K562 (cell line): ENCODE measurements around the gene BAD. TPM values are rescaled to one million over a fixed set of nuclear protein-coding genes. Genes with fewer than 3 reads are reported as not detected.

Source experiments
- CBX3 ChIP-seq, 2 experiments: IDR thresholded peaks; 1 replicate in 1 of 2; 2 replicates in 1 of 2; pipeline ENCODE4 v1.6.1; 2012; ENCODE audit warnings: inconsistent platforms in 2 of 2, low read length in 2 of 2, borderline replicate concordance in 1 of 2, control low read depth in 1 of 2
- CCNT2 ChIP-seq: IDR thresholded peaks from 2 replicates; pipeline ENCODE4 v1.6.1; 2011; ENCODE audit warnings: borderline replicate concordance, low read depth, mild to moderate bottlenecking, moderate library complexity, mixed read lengths, low read length; ENCODE audit not compliant: insufficient read length; ENCODE audit errors: extremely low read depth
- NFIC ChIP-seq: fragments of 450-650 bp; IDR thresholded peaks from 2 replicates; pipeline ENCODE4 v1.6.1; 2017; ENCODE audit warnings: mild to moderate bottlenecking, inconsistent platforms
- POLR2A ChIP-seq: fragments of 450-650 bp; conservative IDR thresholded peaks from 2 replicates; pipeline ENCODE4 v1.6.1; 2016
- ZBTB17 ChIP-seq: fragments of 450-650 bp; formaldehyde crosslinking; IDR thresholded peaks from 2 replicates; pipeline ENCODE4 v1.4.0; 2020; ENCODE audit warnings: mild to moderate bottlenecking
- ZNF589 ChIP-seq: fragments of 200-800 bp; sonication (Bioruptor generic); IDR thresholded peaks from 2 replicates; pipeline ENCODE4 v1.6.1; 2016; ENCODE audit warnings: low read depth, missing genetic modification characterization, missing compliant biosample characterization
- polyA plus RNA-seq, 8 experiments: library from polyadenylated mRNA; depleted of rRNA in 4 of 8; stranded (reverse) in 5 of 8; unstranded in 3 of 8; fragments of >200 nt; fragmentation: Nextera tagmentation in 2 of 8; fragmentation: Illumina TruSeq in 1 of 8; extraction: Ambion mirVana in 2 of 8; extraction: Trizol in 1 of 8; gene quantifications; 2 replicates each; pipeline versions ENCODE4 v1.2.1 to v1.2.3, GENCODE V29; 2011 to 2014; ENCODE audit warnings: inconsistent platforms in 1 of 8, missing spikeins in 1 of 8
- total RNA-seq, 7 experiments: library from RNA; depleted of rRNA in 6 of 7; stranded (reverse); fragments of >200 nt in 6 of 7; fragmentation: Illumina TruSeq in 2 of 7; extraction: Trizol in 2 of 7; gene quantifications; 2 replicates each; pipeline versions ENCODE4 v1.2.1 to v1.2.3, GENCODE V29; 2011 to 2021; ENCODE audit warnings: low replicate concordance in 1 of 7
- TF ChIP-seq, protein P1 (sequence below), 2 experiments: IDR thresholded peaks; 2 replicates each; pipeline ENCODE4 v1.6.1; 2011; ENCODE audit warnings: borderline replicate concordance in 1 of 2, control low read depth in 1 of 2, low read depth in 1 of 2, low read length in 1 of 2, mild to moderate bottlenecking in 1 of 2, mixed read lengths in 1 of 2, moderate library complexity in 1 of 2; ENCODE audit not compliant: insufficient read depth in 1 of 2, insufficient read length in 1 of 2, poor library complexity in 1 of 2, severe bottlenecking in 1 of 2; ENCODE audit errors: extremely low read depth in 1 of 2
- TF ChIP-seq, protein P2 (sequence below), 2 experiments: fragments of 450-650 bp; IDR thresholded peaks; 2 replicates each; pipeline ENCODE4 v1.6.1; 2016
- TF ChIP-seq, protein P3 (sequence below): fragments of 200-600 bp; sonication (generic); IDR thresholded peaks from one replicate; pipeline ENCODE4 v1.6.1; 2012; ENCODE audit warnings: mild to moderate bottlenecking, low read depth, low read length, inconsistent platforms

Gene BAD
- total and polyA plus RNA-seq, 9 of the 15 experiments (the other 6 are each of a cell fraction or from before 2014, with no cell fraction given): 0.61 to 45.6 (median 11.8) TPM

GRCh38 chr11:64252003-64252872 is 32.2 kb downstream of the BAD start (continued):
- TF ChIP-seq, protein P1, sequence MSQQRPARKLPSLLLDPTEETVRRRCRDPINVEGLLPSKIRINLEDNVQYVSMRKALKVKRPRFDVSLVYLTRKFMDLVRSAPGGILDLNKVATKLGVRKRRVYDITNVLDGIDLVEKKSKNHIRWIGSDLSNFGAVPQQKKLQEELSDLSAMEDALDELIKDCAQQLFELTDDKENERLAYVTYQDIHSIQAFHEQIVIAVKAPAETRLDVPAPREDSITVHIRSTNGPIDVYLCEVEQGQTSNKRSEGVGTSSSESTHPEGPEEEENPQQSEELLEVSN (IDR thresholded peaks at IDR 0.05; ENCODE audit: borderline replicate concordance in 1 of 2, extremely low read depth in 1 of 2, insufficient read depth in 1 of 2, insufficient read length in 1 of 2, low read depth in 1 of 2, low read length in 1 of 2, poor library complexity in 1 of 2, severe bottlenecking in 1 of 2): peak in 1 of 2 experiments; percentile 13
- TF ChIP-seq, protein P2, sequence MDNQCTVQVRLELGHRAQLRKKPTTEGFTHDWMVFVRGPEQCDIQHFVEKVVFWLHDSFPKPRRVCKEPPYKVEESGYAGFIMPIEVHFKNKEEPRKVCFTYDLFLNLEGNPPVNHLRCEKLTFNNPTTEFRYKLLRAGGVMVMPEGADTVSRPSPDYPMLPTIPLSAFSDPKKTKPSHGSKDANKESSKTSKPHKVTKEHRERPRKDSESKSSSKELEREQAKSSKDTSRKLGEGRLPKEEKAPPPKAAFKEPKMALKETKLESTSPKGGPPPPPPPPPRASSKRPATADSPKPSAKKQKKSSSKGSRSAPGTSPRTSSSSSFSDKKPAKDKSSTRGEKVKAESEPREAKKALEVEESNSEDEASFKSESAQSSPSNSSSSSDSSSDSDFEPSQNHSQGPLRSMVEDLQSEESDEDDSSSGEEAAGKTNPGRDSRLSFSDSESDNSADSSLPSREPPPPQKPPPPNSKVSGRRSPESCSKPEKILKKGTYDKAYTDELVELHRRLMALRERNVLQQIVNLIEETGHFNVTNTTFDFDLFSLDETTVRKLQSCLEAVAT (IDR thresholded peaks at IDR 0.05): 0 out of 4 replicates have a peak, but pooled peaks of 1 of the 2 experiments have one; percentile 51
- peak; percentile 76 for TF ChIP-seq POLR2A
- peak; percentile 16; the same call in 1 of the 2 replicates for TF ChIP-seq ZBTB17 (CRISPR knock-in tag)
- TF ChIP-seq CBX3 (IDR thresholded peaks at IDR 0.05; ENCODE audit: borderline replicate concordance in 1 of 2, low read length in 2 of 2): no peak
- peak; percentile 28 for TF ChIP-seq CCNT2
- TF ChIP-seq NFIC: peak; percentile 80
- TF ChIP-seq, protein P3, sequence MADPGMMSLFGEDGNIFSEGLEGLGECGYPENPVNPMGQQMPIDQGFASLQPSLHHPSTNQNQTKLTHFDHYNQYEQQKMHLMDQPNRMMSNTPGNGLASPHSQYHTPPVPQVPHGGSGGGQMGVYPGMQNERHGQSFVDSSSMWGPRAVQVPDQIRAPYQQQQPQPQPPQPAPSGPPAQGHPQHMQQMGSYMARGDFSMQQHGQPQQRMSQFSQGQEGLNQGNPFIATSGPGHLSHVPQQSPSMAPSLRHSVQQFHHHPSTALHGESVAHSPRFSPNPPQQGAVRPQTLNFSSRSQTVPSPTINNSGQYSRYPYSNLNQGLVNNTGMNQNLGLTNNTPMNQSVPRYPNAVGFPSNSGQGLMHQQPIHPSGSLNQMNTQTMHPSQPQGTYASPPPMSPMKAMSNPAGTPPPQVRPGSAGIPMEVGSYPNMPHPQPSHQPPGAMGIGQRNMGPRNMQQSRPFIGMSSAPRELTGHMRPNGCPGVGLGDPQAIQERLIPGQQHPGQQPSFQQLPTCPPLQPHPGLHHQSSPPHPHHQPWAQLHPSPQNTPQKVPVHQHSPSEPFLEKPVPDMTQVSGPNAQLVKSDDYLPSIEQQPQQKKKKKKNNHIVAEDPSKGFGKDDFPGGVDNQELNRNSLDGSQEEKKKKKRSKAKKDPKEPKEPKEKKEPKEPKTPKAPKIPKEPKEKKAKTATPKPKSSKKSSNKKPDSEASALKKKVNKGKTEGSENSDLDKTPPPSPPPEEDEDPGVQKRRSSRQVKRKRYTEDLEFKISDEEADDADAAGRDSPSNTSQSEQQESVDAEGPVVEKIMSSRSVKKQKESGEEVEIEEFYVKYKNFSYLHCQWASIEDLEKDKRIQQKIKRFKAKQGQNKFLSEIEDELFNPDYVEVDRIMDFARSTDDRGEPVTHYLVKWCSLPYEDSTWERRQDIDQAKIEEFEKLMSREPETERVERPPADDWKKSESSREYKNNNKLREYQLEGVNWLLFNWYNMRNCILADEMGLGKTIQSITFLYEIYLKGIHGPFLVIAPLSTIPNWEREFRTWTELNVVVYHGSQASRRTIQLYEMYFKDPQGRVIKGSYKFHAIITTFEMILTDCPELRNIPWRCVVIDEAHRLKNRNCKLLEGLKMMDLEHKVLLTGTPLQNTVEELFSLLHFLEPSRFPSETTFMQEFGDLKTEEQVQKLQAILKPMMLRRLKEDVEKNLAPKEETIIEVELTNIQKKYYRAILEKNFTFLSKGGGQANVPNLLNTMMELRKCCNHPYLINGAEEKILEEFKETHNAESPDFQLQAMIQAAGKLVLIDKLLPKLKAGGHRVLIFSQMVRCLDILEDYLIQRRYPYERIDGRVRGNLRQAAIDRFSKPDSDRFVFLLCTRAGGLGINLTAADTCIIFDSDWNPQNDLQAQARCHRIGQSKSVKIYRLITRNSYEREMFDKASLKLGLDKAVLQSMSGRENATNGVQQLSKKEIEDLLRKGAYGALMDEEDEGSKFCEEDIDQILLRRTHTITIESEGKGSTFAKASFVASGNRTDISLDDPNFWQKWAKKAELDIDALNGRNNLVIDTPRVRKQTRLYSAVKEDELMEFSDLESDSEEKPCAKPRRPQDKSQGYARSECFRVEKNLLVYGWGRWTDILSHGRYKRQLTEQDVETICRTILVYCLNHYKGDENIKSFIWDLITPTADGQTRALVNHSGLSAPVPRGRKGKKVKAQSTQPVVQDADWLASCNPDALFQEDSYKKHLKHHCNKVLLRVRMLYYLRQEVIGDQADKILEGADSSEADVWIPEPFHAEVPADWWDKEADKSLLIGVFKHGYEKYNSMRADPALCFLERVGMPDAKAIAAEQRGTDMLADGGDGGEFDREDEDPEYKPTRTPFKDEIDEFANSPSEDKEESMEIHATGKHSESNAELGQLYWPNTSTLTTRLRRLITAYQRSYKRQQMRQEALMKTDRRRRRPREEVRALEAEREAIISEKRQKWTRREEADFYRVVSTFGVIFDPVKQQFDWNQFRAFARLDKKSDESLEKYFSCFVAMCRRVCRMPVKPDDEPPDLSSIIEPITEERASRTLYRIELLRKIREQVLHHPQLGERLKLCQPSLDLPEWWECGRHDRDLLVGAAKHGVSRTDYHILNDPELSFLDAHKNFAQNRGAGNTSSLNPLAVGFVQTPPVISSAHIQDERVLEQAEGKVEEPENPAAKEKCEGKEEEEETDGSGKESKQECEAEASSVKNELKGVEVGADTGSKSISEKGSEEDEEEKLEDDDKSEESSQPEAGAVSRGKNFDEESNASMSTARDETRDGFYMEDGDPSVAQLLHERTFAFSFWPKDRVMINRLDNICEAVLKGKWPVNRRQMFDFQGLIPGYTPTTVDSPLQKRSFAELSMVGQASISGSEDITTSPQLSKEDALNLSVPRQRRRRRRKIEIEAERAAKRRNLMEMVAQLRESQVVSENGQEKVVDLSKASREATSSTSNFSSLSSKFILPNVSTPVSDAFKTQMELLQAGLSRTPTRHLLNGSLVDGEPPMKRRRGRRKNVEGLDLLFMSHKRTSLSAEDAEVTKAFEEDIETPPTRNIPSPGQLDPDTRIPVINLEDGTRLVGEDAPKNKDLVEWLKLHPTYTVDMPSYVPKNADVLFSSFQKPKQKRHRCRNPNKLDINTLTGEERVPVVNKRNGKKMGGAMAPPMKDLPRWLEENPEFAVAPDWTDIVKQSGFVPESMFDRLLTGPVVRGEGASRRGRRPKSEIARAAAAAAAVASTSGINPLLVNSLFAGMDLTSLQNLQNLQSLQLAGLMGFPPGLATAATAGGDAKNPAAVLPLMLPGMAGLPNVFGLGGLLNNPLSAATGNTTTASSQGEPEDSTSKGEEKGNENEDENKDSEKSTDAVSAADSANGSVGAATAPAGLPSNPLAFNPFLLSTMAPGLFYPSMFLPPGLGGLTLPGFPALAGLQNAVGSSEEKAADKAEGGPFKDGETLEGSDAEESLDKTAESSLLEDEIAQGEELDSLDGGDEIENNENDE: no peak
- no peak for TF ChIP-seq ZNF589 (CRISPR knock-in tag)
